Stimulated activated CD4-positive, alpha-beta T cell treated with anti-CD3 and anti-CD28 coated beads, Interleukin-12 subunit alpha, Interleukin-12 subunit beta, amount 100 ng/mL, for 24 hours (primary cell): Measurements from ENCODE around the gene PLXNB3.

ENCODE experiments used
- DNase-seq, 2 experiments: peaks; one replicate each; pipeline ENCODE4 v3.0.0-alpha.2; 2020; ENCODE audit warnings: low read depth in 2 of 2

PLXNB3 gene

GRCh38 chrX:153755136-153755535 lies 8.9 kb upstream of the PLXNB3 start:
- DNase-seq: no peak

DNA sequence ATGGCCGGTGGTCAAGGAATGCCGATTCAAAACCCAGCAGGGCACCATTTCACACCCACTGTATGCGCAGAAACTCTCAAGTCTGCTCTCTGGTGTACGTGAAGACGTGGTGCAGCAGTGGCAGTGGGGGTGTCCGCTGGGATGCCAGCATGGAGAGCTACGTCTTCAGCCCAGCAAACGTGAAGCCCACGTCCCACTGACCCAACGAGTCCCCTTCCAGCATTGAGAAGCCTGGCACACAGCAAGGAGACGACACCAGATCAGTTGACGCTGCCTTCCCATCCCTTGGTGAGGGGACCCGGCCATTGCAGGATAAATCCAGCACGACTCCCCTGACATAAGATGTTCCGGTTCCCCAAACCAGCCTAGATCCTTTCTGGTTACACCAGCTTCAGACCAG lies 2.2 kb upstream of the PLXNB3 start:
- DNase-seq: no peak

GRCh38 chrX:153762626-153763173 lies 1.3 kb upstream of the PLXNB3 start:
- DNase-seq: no peak

GRCh38 chrX:153763298-153763932 lies 634 bp upstream of the PLXNB3 start:
- no peak for DNase-seq

- DNase-seq: no peak
Observed at GRCh38 chrX:153764786-153765137, 713 bp downstream of the PLXNB3 start.

DNA sequence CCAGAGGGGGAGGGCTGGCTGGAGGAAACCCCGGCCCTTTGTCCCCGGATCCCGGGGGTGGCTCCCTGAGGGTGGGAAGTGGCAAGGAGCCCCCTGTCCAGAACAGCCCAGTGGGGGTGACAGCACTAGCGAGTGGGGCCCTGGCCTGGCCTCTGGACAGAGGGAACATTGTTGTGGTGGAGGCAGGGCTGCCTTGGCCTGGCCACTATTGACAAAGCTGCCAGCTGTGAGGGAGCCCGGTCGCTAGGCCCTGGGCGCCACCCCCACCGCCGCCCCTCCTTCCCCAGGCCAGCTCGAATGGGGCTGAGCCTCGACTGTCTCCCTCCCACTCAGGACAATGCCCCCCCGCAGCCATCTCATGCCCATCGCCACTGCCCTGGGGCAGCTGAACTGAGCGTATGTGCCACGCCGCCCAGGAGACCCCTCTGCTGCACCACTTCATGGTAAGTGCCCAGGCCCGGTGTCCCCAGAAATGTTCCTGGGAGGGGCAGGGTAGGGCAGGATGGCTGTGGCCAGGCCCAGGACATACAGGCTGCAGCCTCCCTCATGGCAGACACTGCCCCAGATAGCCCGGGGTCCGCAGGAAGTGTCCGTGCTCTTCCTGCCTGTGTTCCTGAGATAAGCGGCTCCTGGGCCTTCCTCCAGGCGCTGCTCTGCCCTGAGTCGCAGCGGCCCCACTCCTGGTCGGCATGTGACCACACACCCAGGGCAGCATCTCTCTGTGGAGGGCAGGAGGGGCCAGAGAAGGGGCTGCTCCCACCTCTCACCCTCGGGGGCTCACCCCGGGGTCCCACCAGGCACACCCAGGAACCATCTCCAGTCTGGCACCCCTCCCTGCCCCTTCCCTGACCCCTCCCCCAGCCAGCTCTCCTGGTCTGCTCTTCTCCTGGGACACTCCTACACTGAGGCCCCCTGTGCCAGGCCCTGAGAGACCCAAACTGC lies 1.4 kb downstream of the PLXNB3 start:
- DNase-seq: no peak

- peak in 1 of 2 experiments; percentile 20 for DNase-seq
Observed at GRCh38 chrX:153766098-153766817, 2.2 kb downstream of the PLXNB3 start.

- no peak for DNase-seq
Observed at GRCh38 chrX:153766871-153767673, 3.0 kb downstream of the PLXNB3 start.

- no peak for DNase-seq
Observed at GRCh38 chrX:153767674-153768055, 3.6 kb downstream of the PLXNB3 start.

DNA sequence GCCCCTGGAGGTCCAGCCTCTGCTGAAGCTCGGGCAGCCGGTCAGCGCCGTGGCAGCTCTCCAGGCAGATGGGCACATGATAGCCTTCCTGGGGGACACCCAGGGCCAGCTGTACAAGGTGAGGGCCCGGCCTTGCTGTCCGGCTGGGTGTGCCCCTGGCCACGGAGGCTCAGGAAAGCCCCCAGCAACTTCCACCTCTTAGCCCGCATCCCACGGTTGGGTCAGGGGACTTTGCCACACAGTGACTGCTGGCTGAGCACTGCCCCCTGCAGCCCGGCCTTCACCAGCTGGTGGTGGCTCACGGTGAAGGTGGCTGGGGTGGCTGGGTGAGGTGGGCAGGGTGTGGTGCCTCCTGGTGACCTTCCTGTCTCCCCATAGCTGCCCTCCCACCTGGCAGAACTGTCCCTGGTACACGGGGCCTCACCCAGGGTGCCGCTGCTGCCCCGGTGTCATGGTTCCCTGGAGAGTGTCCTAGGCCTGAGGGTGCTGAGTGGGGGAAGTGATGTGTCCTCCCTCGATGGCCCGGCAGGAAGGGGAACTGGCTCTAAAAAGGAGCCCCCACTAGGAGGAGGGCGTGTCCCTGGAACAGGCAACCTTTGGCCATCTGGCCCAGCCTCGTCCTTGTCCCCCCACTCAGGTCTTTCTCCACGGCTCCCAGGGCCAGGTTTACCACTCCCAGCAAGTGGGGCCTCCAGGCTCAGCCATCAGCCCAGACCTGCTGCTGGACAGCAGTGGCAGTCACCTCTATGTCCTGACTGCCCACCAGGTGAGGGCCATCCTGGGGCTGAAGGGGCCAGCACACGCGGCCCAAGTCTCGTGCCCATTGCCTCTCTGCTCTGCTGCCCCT lies 4.5 kb downstream of the PLXNB3 start:
- DNase-seq: no peak

- no peak for DNase-seq
Observed at GRCh38 chrX:153769158-153769864, 5.3 kb downstream of the PLXNB3 start.

DNA sequence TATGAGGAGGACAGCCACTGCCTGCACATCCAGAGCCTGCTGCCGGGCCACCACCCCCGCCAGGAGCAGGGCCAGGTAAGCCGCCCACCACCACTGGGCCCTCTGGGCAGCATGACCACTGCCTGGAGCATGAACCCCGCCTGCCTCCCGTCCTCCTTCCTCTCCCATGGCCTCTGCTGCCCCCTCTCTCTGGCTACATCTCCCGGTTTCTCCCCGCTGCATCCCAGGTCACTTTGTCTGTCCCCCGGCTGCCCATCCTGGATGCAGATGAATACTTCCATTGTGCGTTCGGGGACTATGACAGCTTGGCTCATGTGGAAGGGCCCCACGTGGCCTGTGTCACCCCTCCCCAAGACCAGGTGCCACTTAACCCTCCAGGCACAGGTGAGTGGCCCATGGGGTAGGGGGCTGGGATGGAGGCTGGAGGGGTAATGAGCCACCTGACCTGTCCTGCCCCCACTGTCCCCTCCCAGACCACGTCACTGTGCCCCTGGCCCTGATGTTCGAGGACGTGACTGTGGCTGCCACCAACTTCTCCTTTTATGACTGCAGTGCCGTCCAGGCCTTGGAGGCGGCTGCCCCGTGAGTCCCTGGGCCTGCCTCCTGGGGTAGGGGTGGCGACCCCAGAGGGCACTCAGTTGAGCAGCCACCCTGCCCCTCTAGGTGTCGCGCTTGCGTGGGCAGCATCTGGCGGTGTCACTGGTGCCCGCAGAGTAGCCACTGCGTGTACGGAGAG lies 6.0 kb downstream of the PLXNB3 start:
- no peak for DNase-seq

GRCh38 chrX:153770601-153771414 lies 6.8 kb downstream of the PLXNB3 start:
- no peak for DNase-seq

GRCh38 chrX:153771415-153772315 lies 7.6 kb downstream of the PLXNB3 start:
- no peak for DNase-seq

DNA sequence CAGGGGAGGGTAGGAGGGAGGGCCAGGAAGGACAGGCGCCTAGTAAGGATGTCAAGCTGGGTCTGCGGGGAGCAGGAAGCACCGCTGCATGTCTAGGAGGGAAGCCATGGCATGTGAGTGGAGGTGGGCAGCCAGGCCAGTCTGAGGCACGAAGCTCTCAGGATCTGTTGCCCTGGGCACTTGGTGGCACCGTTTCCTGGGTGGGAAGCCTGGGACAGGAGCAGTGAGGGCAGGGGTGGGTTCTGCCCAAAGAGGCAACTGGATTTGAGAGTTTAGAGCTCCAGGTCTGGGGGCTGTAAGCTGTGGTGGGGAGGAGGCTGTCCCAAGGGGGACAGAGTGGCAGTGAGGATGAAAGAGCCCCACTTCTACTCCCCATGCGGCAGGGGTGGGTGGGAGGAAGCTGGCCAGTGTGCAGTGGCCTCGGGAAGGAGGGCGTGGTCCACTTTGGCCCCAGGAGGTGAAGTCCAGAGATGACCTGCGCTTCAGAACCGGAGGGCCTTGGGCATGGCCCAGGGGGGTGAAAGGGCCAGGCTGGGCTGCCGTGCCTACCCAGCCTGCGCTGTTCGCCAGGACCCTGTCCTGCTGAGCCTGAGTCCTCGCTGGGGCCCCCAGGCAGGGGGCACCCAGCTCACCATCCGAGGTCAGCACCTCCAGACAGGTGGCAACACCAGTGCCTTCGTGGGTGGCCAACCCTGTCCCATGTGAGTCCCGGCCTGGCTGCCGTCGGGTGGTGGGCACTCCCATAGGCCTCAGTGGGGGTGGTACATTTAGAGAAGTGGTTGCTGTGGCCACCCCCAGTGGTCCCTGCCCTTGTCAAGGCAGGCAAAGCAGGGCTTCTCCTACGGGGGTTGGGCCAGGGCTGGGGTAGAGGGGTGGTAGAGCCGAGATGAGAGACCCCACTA lies 8.5 kb downstream of the PLXNB3 start:
- no peak for DNase-seq

DNA sequence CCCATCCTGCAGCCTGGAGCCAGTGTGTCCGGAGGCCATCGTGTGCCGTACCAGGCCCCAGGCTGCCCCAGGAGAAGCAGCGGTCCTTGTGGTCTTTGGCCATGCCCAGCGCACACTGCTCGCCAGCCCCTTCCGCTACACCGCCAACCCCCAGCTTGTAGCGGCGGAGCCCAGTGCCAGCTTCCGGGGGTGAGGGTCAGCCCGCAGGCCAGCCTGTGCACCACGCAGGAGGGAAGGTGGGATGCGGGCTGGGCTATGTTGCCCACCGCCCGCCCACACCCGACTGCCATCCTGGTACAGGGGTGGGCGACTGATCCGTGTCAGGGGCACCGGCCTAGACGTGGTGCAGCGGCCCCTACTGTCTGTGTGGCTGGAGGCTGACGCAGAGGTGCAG lies 9.2 kb downstream of the PLXNB3 start:
- no peak for DNase-seq
